Measurements from ENCODE around the gene LYG1. TPM values are rescaled to one million over a fixed set of nuclear protein-coding genes. Genes with fewer than 3 reads are reported as not detected.

Gene LYG1
- polyA plus RNA-seq, 1 donor (not counting 4 experiments of a cell fraction or from before 2014, with no cell fraction given), result 1.1 TPM

DNA sequence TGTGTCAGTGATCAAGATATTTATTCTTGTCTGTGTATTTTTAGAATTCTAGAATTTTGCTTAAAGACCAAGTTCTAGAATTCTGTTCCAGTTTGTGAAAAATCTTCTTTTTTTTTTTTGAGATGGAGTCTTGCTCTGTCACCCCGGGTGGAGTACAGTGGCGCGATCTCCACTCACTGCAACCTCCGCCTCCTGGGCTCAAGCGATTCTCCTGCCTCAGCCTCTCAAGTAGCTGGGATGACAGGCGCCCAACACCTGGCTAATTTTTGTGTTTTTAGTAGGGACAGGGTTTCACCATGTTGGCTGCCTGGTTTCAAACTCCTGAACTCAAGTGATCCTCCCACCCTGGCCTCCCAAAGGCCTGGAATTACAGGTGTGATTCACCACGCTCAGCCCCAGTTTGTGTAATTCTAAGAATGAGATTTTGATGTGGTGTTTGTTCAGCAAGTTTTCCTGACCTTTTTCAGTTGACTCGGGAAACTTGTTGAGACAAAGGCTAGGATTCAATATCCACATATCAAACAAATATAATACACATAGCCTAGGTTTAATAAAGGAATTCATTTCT lies 39.8 kb upstream of the LYG1 start:
- H3K4me3 ChIP-seq (ENCODE audit: control insufficient read depth in 2 of 3, extremely low read depth in 1 of 3, insufficient read depth in 2 of 3, low read depth in 1 of 3, low read length in 3 of 3), result no peak overlapping the region
- H3K9me1 ChIP-seq (ENCODE audit: control insufficient read depth, extremely low read depth, insufficient read depth, low read length), result no peaks in the 10 kb centered on the region
- H3K79me2 ChIP-seq (ENCODE audit: control insufficient read depth, insufficient read depth, low read length), result peaks cover 87% of the 10 kb centered on the region
- no peak overlapping the region for H3K9ac ChIP-seq (ENCODE audit: control insufficient read depth, extremely low read depth, insufficient read depth, low read length)
- no peaks in the 10 kb centered on the region for H3K9me3 ChIP-seq (ENCODE audit: control insufficient read depth, low read depth, low read length)
- no peak overlapping the region for H2AFZ ChIP-seq (ENCODE audit: control insufficient read depth, low read length)
- no peak overlapping the region for H3K27ac ChIP-seq (ENCODE audit: control insufficient read depth, insufficient read depth, low read length)
- H3K27me3 ChIP-seq (ENCODE audit: control insufficient read depth, extremely low read depth, insufficient read depth, low read length), result no peaks in the 10 kb centered on the region
- FAIRE-seq (no peak), DNase-seq (ENCODE audit: low read depth, low spot score) (no peak)
- H4K20me1 ChIP-seq (ENCODE audit: control insufficient read depth, extremely low read depth, insufficient read depth, low read length), result peaks cover 17% of the 10 kb centered on the region
- TF ChIP-seq EZH2 (IDR thresholded peaks at IDR 0.05; ENCODE audit: low read length), result no peak
- TF ChIP-seq, protein P1, sequence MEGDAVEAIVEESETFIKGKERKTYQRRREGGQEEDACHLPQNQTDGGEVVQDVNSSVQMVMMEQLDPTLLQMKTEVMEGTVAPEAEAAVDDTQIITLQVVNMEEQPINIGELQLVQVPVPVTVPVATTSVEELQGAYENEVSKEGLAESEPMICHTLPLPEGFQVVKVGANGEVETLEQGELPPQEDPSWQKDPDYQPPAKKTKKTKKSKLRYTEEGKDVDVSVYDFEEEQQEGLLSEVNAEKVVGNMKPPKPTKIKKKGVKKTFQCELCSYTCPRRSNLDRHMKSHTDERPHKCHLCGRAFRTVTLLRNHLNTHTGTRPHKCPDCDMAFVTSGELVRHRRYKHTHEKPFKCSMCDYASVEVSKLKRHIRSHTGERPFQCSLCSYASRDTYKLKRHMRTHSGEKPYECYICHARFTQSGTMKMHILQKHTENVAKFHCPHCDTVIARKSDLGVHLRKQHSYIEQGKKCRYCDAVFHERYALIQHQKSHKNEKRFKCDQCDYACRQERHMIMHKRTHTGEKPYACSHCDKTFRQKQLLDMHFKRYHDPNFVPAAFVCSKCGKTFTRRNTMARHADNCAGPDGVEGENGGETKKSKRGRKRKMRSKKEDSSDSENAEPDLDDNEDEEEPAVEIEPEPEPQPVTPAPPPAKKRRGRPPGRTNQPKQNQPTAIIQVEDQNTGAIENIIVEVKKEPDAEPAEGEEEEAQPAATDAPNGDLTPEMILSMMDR (optimal IDR thresholded peaks at IDR 0.05 in 1 of 3, IDR thresholded peaks at IDR 0.05 in 1 of 3, conservative IDR thresholded peaks at IDR 0.05 in 1 of 3; ENCODE audit: extremely low read depth in 1 of 3, insufficient read depth in 2 of 3, low read length in 3 of 3), result no peak
- H3K4me2 ChIP-seq (ENCODE audit: control insufficient read depth, extremely low read depth, insufficient read depth, low read depth, low read length), result peak overlapping the region; percentile 31
- H3K4me1 ChIP-seq (ENCODE audit: control insufficient read depth, extremely low read depth, insufficient read depth, low read length), result peaks cover 17% of the 10 kb centered on the region
- dilution Hi-C loops (cut with MboI; ENCODE audit: extremely low pct_ligation_motif_present, low sequenced_read_pairs), result no loop called here
- H3K36me3 ChIP-seq (ENCODE audit: control insufficient read depth in 2 of 2, extremely low read depth in 1 of 2, insufficient read depth in 2 of 2, low read length in 2 of 2), result no peaks in the 10 kb centered on the region

DNA sequence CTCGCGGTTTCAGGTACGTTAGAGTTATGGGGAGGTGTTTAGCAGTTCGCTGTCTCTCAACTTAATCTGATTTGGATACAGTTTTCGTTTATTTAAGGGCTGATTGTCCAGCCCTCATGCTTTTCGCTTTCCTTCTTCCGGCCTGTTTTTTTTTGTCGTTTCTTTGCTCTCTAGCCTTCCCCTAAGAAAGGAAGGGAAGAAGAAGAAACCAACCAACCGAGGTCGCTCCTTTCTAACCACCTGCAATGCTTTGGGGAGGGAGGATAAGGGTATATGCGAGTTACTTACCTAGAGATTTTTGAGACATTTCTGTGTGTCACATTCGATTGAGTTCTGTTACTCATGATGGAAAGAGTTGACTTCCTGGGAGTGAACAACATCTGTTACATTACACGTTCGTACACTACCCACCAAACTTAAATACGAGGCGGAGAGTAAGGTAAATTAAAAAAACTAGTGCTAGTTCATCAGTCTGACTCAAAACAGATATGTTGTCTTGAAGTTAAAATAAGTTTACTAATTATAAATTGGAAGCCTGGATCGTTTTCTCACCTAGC lies 37.1 kb upstream of the LYG1 start:
- Histone ChIP-seq H3K27me3 (ENCODE audit: control insufficient read depth, extremely low read depth, insufficient read depth, low read length) (no peaks in the 10 kb centered on the region), H3K9me1 (ENCODE audit: control insufficient read depth, extremely low read depth, insufficient read depth, low read length) (no peaks in the 10 kb centered on the region), H3K9ac (ENCODE audit: control insufficient read depth, extremely low read depth, insufficient read depth, low read length) (peak overlapping the region; percentile 91), H4K20me1 (ENCODE audit: control insufficient read depth, extremely low read depth, insufficient read depth, low read length) (peaks cover 12% of the 10 kb centered on the region), H3K36me3 (ENCODE audit: control insufficient read depth in 2 of 2, extremely low read depth in 1 of 2, insufficient read depth in 2 of 2, low read length in 2 of 2) (peaks cover 0 to under 1% of the 10 kb centered on the region in 2 experiments), H3K4me2 (ENCODE audit: control insufficient read depth, extremely low read depth, insufficient read depth, low read depth, low read length) (peak overlapping the region; percentile 93), H3K27ac (ENCODE audit: control insufficient read depth, insufficient read depth, low read length) (peak overlapping the region; percentile 92), H3K79me2 (ENCODE audit: control insufficient read depth, insufficient read depth, low read length) (peaks cover 86% of the 10 kb centered on the region), H2AFZ (ENCODE audit: control insufficient read depth, low read length) (peak overlapping the region; percentile 85), H3K4me1 (ENCODE audit: control insufficient read depth, extremely low read depth, insufficient read depth, low read length) (peaks cover 23% of the 10 kb centered on the region), H3K4me3 (ENCODE audit: control insufficient read depth in 2 of 3, extremely low read depth in 1 of 3, insufficient read depth in 2 of 3, low read depth in 1 of 3, low read length in 3 of 3) (peak overlapping the region; percentile 72 to 96 (median 84)), H3K9me3 (ENCODE audit: control insufficient read depth, low read depth, low read length) (no peaks in the 10 kb centered on the region)
- no peak for TF ChIP-seq EZH2 (IDR thresholded peaks at IDR 0.05; ENCODE audit: low read length)
- TF ChIP-seq, protein P1 (optimal IDR thresholded peaks at IDR 0.05 in 1 of 3, IDR thresholded peaks at IDR 0.05 in 1 of 3, conservative IDR thresholded peaks at IDR 0.05 in 1 of 3; ENCODE audit: extremely low read depth in 1 of 3, insufficient read depth in 2 of 3, low read length in 3 of 3), result no peak
- no peak for FAIRE-seq
- dilution Hi-C loops (cut with MboI; ENCODE audit: extremely low pct_ligation_motif_present, low sequenced_read_pairs), result no loop called here
- no peak for DNase-seq (ENCODE audit: low read depth, low spot score)

Data from keratinocyte (primary cell).